Measurements from ENCODE around the gene HYI.

The HYI gene

DNA sequence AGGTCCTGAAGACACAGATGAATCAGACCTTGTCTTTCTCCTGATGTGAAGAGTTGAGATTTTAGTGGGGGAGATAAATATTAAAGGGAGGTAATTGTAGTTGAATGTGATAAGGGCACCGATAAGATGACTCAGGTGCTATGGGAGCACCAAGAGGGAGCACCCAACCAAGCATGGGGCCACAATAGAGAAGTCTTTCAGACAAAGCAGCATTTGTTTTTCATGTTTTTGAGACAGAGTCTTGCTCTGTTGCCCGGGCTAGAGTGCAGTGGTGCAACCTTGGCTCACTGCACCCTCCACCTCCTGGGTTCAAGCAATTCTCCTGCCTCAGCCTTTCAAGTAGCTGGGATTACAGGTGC lies 47.9 kb downstream of the HYI start:
- TF ChIP-seq TAF1 (IDR thresholded peaks at IDR 0.05; ENCODE audit: low read depth, low read length) (no peak), SPI1 (IDR thresholded peaks at IDR 0.05; ENCODE audit: low read depth, low read length) (no peak), PAX5 (IDR thresholded peaks at IDR 0.05; ENCODE audit: insufficient read depth, low read length, severe bottlenecking) (no peak), POLR2AphosphoS5 (IDR thresholded peaks at IDR 0.05; ENCODE audit: low read depth, low read length) (no peak), POU2F2 (IDR thresholded peaks at IDR 0.05; ENCODE audit: low read depth, low read length) (no peak), POLR2A (IDR thresholded peaks at IDR 0.05; ENCODE audit: low read depth, low read length) (no peak)
- DNase-seq (ENCODE audit: insufficient read length, low spot score) (no peak), FAIRE-seq (no peak)

DNA sequence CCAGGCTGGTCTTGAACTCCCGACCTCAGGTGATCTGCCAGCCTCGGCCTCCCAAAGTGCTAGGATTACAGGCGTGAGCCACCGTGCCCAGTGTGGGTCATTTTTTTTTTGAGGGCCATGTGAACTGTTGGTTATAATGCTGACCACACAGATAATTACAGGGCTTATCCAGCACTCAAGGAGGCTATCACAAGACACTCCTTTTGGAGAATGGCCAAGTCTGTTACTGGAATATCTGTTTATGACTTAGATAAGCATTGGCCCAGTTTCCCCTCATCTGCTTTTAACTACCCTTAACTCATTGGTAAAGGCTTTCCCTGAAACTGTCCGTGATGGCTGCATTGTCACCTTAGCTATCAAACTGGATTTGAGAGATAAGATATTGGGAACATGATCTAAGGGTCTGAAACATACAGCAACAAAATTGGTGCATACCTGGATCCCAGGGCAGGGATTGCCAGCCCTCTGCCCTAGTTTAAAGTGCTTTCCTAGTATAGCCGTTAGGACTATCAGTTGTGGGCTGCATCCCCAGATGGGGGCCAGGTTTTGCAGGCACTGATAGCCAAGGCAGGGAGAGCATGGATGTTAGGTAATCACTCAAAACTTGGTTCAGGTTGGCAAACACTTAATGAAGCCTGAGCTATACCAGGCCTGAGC lies 48.4 kb downstream of the HYI start:
- DNase-seq (ENCODE audit: insufficient read length, low spot score) (no peak), FAIRE-seq (no peak)
- TF ChIP-seq POLR2A (IDR thresholded peaks at IDR 0.05; ENCODE audit: low read depth, low read length) = no peak
- no peak for TF ChIP-seq SPI1 (IDR thresholded peaks at IDR 0.05; ENCODE audit: low read depth, low read length)
- no peak for TF ChIP-seq POU2F2 (IDR thresholded peaks at IDR 0.05; ENCODE audit: low read depth, low read length)
- TF ChIP-seq POLR2AphosphoS5 (IDR thresholded peaks at IDR 0.05; ENCODE audit: low read depth, low read length) = no peak
- TF ChIP-seq PAX5 (IDR thresholded peaks at IDR 0.05; ENCODE audit: insufficient read depth, low read length, severe bottlenecking) = no peak
- TF ChIP-seq TAF1 (IDR thresholded peaks at IDR 0.05; ENCODE audit: low read depth, low read length) = no peak

DNA sequence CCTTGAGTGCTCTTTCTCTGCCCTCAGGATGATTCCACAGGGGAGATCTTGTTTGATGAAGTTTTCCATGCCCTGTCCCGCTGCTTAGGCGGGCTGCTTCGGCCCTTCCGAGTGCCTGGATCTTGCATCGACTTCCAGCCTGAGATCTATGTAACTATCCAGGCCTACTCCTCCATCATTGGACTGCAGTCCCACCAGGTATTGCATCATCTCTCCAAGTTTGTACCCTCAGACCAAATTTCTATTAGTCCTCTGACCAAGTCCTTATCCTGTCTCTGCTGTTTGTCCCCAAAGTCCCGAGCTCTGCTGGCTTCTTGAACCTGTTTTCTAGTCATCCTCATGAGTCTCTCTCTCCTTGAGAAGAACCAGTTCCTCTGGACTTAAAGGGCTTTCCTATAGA lies 49.4 kb downstream of the HYI start:
- FAIRE-seq (no peak), DNase-seq (ENCODE audit: insufficient read length, low spot score) (no peak)
- TF ChIP-seq TAF1 (IDR thresholded peaks at IDR 0.05; ENCODE audit: low read depth, low read length) = no peak
- TF ChIP-seq POLR2A (IDR thresholded peaks at IDR 0.05; ENCODE audit: low read depth, low read length) = no peak
- TF ChIP-seq POU2F2 (IDR thresholded peaks at IDR 0.05; ENCODE audit: low read depth, low read length) = no peak
- no peak for TF ChIP-seq POLR2AphosphoS5 (IDR thresholded peaks at IDR 0.05; ENCODE audit: low read depth, low read length)
- no peak for TF ChIP-seq PAX5 (IDR thresholded peaks at IDR 0.05; ENCODE audit: insufficient read depth, low read length, severe bottlenecking)
- no peak for TF ChIP-seq SPI1 (IDR thresholded peaks at IDR 0.05; ENCODE audit: low read depth, low read length)

DNA sequence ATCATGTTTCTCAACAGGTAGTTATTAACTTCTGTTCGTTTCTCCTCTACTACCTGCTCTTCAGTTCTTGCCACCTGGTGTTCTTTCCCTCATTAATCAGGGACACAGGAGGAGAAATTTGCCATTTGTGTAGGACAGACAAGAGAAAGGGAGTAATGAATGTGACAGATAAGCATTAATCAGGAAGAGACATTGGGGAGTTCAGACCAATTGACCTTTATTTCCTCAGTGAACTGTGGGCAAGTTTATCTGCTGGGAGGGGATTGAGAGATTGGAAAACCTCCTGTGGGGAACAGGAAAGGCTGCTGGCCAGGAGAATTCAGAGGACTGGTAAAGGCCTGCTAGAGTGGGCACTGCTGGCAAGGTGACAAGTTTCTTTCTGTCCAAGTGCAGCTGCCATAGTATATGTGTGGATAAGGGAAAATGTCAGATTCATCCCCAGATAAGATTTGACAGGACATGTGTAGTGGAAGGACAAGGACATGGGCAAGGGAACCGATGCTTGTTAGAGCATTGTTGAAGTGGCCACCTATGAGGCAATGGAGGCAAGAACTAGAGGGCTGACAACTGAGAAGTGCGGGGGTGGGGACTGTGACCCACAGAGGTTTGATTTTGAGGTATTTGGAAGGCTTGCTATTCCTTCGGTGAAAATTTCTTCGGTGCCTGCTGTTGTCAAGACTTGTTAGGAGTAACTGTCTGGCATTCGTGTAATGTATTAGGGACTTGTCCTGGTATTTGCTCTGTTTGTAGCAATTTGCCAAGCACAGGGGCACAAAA lies 51.5 kb downstream of the HYI start:
- no peak for TF ChIP-seq POU2F2 (IDR thresholded peaks at IDR 0.05; ENCODE audit: low read depth, low read length)
- no peak for TF ChIP-seq PAX5 (IDR thresholded peaks at IDR 0.05; ENCODE audit: insufficient read depth, low read length, severe bottlenecking)
- TF ChIP-seq POLR2A (IDR thresholded peaks at IDR 0.05; ENCODE audit: low read depth, low read length) = no peak
- no peak for TF ChIP-seq POLR2AphosphoS5 (IDR thresholded peaks at IDR 0.05; ENCODE audit: low read depth, low read length)
- DNase-seq (ENCODE audit: insufficient read length, low spot score) = no peak
- FAIRE-seq = no peak

Data from GM12891 (cell line).